K562 (cell line): Measurements from ENCODE around the gene ZNF322. TPM values are rescaled to one million over a fixed set of nuclear protein-coding genes. Genes with fewer than 3 reads are reported as not detected.

ENCODE experiments used
- CBFA2T3 ChIP-seq: fragments of 450-650 bp; IDR thresholded peaks from 2 replicates; pipeline ENCODE4 v1.6.1; 2017
- CBX1 ChIP-seq: sonication (generic); IDR thresholded peaks from 2 replicates; pipeline ENCODE4 v1.6.1; 2016; ENCODE audit warnings: antibody characterized with exemption, low read depth, mild to moderate bottlenecking
- COPS2 ChIP-seq: fragments of 450-650 bp; conservative IDR thresholded peaks from 2 replicates; pipeline ENCODE4 v1.6.1; 2016; ENCODE audit warnings: mild to moderate bottlenecking, moderate library complexity
- CREM ChIP-seq: IDR thresholded peaks from 2 replicates; pipeline ENCODE4 v1.6.1; 2014; ENCODE audit warnings: antibody characterized with exemption, low read depth
- CTBP1 ChIP-seq: fragments of 450-650 bp; IDR thresholded peaks from 2 replicates; pipeline ENCODE4 v1.6.1; 2016; ENCODE audit warnings: borderline replicate concordance
- ELF2 ChIP-seq: fragments of 250-450 bp; sonication (Bioruptor Pico); IDR thresholded peaks from 2 replicates; pipeline ENCODE4 v1.5.0; 2021; ENCODE audit warnings: mild to moderate bottlenecking
- FOXM1 ChIP-seq, 2 experiments: fragments of 450-650 bp in 1 of 2; sonication (generic) in 1 of 2; formaldehyde crosslinking in 1 of 2; IDR thresholded peaks; 2 replicates each; pipeline versions ENCODE4 v1.6.1 to v1.9.0; 2017 to 2022; ENCODE audit warnings: low read depth in 2 of 2, mild to moderate bottlenecking in 2 of 2, missing genetic modification reagents in 1 of 2, moderate library complexity in 1 of 2
- HCFC1 ChIP-seq: IDR thresholded peaks from 2 replicates; pipeline ENCODE4 v1.6.1; 2012; ENCODE audit warnings: low read depth, low read length, improper control_type of control experiment
- MYC ChIP-seq, 2 experiments: fragments of 250-450 bp in 1 of 2; sonication (Bioruptor Pico) in 1 of 2; IDR thresholded peaks; 2 replicates each; pipeline versions ENCODE4 v1.5.1 to v1.6.1; 2012 to 2021; ENCODE audit warnings: low read depth in 2 of 2, borderline replicate concordance in 1 of 2, improper control_type of control experiment in 1 of 2, low read length in 1 of 2, mild to moderate bottlenecking in 1 of 2, moderate library complexity in 1 of 2
- SIN3A ChIP-seq, 2 experiments: fragments of 150-350 bp in 1 of 2; IDR thresholded peaks; 2 replicates each; pipeline ENCODE4 v1.6.1; 2011 to 2016; ENCODE audit warnings: borderline replicate concordance in 2 of 2, low read depth in 2 of 2, low read length in 2 of 2, mild to moderate bottlenecking in 2 of 2, moderate library complexity in 2 of 2; ENCODE audit not compliant: control insufficient read depth in 1 of 2
- polyA plus RNA-seq, 8 experiments: library from polyadenylated mRNA; depleted of rRNA in 4 of 8; stranded (reverse) in 5 of 8; unstranded in 3 of 8; fragments of >200 nt; fragmentation: Nextera tagmentation in 2 of 8; fragmentation: Illumina TruSeq in 1 of 8; extraction: Ambion mirVana in 2 of 8; extraction: Trizol in 1 of 8; gene quantifications; 2 replicates each; pipeline versions ENCODE4 v1.2.1 to v1.2.3, GENCODE V29; 2011 to 2014; ENCODE audit warnings: inconsistent platforms in 1 of 8, missing spikeins in 1 of 8
- total RNA-seq, 7 experiments: library from RNA; depleted of rRNA in 6 of 7; stranded (reverse); fragments of >200 nt in 6 of 7; fragmentation: Illumina TruSeq in 2 of 7; extraction: Trizol in 2 of 7; gene quantifications; 2 replicates each; pipeline versions ENCODE4 v1.2.1 to v1.2.3, GENCODE V29; 2011 to 2021; ENCODE audit warnings: low replicate concordance in 1 of 7
- TF ChIP-seq, protein P1 (sequence below): fragments of 450-650 bp; IDR thresholded peaks from 2 replicates; pipeline ENCODE4 v1.6.1; 2016; ENCODE audit warnings: antibody characterized with exemption
- TF ChIP-seq, protein P2 (sequence below): fragments of 250-450 bp; sonication (Bioruptor Pico); IDR thresholded peaks from 2 replicates; pipeline ENCODE4 v1.5.0; 2021; ENCODE audit warnings: mild to moderate bottlenecking, borderline replicate concordance
- TF ChIP-seq, protein P3 (sequence below): sonication (generic); formaldehyde crosslinking; IDR thresholded peaks from 2 replicates; pipeline ENCODE4 v1.8.0; 2023; ENCODE audit warnings: mild to moderate bottlenecking, missing genetic modification reagents
- TF ChIP-seq, protein P4 (sequence below): sonication (generic); formaldehyde crosslinking; IDR thresholded peaks from 2 replicates; pipeline ENCODE4 v1.5.0; 2020; ENCODE audit warnings: missing genetic modification reagents
- TF ChIP-seq, protein P5 (sequence below), 2 experiments: fragments of 450-650 bp in 1 of 2; sonication (generic) in 1 of 2; formaldehyde crosslinking; conservative IDR thresholded peaks; 2 replicates each; pipeline versions ENCODE4 v1.4.0 to v1.8.1; 2020 to 2022; ENCODE audit warnings: mild to moderate bottlenecking in 1 of 2, missing genetic modification reagents in 1 of 2
- TF ChIP-seq, protein P6 (sequence below): sonication (generic); formaldehyde crosslinking; IDR thresholded peaks from 2 replicates; pipeline ENCODE4 v1.8.0; 2022; ENCODE audit warnings: missing genetic modification reagents, mild to moderate bottlenecking, moderate library complexity, borderline replicate concordance

The ZNF322 gene
- total and polyA plus RNA-seq, 9 of the 15 experiments (the other 6 are each of a cell fraction or from before 2014, with no cell fraction given), result 4.7 to 31.2 (median 18.7) TPM

DNA sequence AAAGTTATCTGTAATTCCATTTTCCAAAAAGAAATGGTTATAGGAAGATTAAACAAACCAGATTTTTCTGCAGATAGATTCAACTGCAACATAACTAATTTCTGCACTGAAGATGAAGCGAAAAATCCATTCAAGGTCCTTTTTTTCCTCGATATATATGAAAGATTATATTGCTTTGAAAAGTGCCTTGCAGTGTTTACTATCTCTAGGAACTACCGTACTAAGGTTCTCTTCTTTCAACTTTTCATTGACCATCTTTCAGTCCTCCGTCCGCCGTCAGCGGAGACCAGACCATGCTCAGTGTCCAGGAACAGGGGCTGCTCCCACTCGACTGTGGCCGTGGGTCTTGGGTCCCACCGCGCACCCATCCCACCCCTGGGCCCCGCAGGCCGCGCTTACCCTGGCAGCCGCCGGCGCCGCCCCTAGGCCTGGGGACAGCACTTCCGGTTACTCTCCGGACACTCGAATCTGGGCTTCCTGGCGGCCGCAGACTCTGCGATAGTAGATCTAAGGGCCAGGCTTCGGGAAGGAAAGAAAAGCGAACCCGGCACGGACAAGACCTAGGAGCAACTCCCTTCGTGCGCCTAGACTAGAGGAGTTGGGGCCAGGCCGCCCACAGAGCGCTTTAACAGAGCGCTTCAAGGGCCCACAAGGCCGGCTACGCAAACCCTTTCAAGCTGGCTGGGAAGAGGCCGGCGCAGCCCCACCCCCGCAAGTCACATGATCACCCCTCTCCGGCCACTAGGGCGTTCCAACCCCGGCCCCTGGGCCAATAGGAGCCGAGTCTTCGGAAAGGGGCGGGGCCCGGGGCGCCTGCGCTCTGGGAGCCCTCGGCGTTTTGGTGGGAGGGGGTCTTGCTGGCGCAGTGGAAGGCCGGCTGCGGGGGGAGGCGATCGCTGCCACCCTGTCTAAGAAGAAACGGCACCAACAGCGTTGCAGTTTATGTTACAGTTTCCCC lies at the start of gene ZNF322 (continued):
- TF ChIP-seq, protein P1, sequence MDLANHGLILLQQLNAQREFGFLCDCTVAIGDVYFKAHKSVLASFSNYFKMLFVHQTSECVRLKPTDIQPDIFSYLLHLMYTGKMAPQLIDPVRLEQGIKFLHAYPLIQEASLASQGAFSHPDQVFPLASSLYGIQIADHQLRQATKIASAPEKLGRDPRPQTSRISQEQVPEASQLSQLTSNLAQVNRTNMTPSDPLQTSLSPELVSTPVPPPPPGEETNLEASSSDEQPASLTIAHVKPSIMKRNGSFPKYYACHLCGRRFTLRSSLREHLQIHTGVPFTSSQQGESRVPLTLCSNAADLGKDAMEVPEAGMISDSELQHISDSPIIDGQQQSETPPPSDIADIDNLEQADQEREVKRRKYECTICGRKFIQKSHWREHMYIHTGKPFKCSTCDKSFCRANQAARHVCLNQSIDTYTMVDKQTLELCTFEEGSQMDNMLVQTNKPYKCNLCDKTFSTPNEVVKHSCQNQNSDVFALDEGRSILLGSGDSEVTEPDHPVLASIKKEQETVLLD, result 0 out of 2 replicates have a peak, but pooled peaks have one; percentile 34
- TF ChIP-seq CBX1, result peak; percentile 92
- TF ChIP-seq COPS2, result no peak
- peak; percentile 33; the same call in 1 of the 2 replicates for TF ChIP-seq HCFC1
- peak; percentile 66; the same call in 1 of the 2 replicates for TF ChIP-seq ELF2 (CRISPR knock-in tag)
- TF ChIP-seq CREM, result peak; percentile 33; the same call in 1 of the 2 replicates
- TF ChIP-seq CTBP1, result peak; percentile 46; the same call in 1 of the 2 replicates
- TF ChIP-seq, protein P2, sequence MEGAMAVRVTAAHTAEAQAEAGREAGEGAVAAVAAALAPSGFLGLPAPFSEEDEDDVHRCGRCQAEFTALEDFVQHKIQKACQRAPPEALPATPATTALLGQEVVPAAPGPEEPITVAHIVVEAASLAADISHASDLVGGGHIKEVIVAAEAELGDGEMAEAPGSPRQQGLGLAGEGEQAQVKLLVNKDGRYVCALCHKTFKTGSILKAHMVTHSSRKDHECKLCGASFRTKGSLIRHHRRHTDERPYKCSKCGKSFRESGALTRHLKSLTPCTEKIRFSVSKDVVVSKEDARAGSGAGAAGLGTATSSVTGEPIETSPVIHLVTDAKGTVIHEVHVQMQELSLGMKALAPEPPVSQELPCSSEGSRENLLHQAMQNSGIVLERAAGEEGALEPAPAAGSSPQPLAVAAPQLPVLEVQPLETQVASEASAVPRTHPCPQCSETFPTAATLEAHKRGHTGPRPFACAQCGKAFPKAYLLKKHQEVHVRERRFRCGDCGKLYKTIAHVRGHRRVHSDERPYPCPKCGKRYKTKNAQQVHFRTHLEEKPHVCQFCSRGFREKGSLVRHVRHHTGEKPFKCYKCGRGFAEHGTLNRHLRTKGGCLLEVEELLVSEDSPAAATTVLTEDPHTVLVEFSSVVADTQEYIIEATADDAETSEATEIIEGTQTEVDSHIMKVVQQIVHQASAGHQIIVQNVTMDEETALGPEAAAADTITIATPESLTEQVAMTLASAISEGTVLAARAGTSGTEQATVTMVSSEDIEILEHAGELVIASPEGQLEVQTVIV (CRISPR knock-in tag), result no peak
- TF ChIP-seq, protein P3, sequence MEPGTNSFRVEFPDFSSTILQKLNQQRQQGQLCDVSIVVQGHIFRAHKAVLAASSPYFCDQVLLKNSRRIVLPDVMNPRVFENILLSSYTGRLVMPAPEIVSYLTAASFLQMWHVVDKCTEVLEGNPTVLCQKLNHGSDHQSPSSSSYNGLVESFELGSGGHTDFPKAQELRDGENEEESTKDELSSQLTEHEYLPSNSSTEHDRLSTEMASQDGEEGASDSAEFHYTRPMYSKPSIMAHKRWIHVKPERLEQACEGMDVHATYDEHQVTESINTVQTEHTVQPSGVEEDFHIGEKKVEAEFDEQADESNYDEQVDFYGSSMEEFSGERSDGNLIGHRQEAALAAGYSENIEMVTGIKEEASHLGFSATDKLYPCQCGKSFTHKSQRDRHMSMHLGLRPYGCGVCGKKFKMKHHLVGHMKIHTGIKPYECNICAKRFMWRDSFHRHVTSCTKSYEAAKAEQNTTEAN, result no peak
- TF ChIP-seq, protein P4, sequence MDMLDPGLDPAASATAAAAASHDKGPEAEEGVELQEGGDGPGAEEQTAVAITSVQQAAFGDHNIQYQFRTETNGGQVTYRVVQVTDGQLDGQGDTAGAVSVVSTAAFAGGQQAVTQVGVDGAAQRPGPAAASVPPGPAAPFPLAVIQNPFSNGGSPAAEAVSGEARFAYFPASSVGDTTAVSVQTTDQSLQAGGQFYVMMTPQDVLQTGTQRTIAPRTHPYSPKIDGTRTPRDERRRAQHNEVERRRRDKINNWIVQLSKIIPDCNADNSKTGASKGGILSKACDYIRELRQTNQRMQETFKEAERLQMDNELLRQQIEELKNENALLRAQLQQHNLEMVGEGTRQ (CRISPR knock-in tag), result peak; percentile 91
- TF ChIP-seq FOXM1 (IDR thresholded peaks at IDR 0.05; ENCODE audit: low read depth), result no peak
- 0 out of 2 replicates have a peak, but pooled peaks have one; percentile 43 for TF ChIP-seq FOXM1 (CRISPR knock-in tag; IDR thresholded peaks at IDR 0.05; ENCODE audit: low read depth)
- TF ChIP-seq, protein P5, sequence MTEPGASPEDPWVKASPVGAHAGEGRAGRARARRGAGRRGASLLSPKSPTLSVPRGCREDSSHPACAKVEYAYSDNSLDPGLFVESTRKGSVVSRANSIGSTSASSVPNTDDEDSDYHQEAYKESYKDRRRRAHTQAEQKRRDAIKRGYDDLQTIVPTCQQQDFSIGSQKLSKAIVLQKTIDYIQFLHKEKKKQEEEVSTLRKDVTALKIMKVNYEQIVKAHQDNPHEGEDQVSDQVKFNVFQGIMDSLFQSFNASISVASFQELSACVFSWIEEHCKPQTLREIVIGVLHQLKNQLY (CRISPR knock-in tag; conservative IDR thresholded peaks at IDR 0.05), result 0 out of 4 replicates have a peak, but pooled peaks of 1 of the 2 experiments have one; percentile 41
- TF ChIP-seq SIN3A (IDR thresholded peaks at IDR 0.05; ENCODE audit: borderline replicate concordance in 2 of 2, control insufficient read depth in 1 of 2, low read depth in 2 of 2, low read length in 2 of 2), result peak; percentile 57 to 69; a peak in 2 of 4 replicates
- TF ChIP-seq MYC (IDR thresholded peaks at IDR 0.05; ENCODE audit: low read depth, low read length), result peak; percentile 62
- no peak for TF ChIP-seq MYC (CRISPR knock-in tag; IDR thresholded peaks at IDR 0.05; ENCODE audit: borderline replicate concordance, low read depth)
- TF ChIP-seq, protein P6, sequence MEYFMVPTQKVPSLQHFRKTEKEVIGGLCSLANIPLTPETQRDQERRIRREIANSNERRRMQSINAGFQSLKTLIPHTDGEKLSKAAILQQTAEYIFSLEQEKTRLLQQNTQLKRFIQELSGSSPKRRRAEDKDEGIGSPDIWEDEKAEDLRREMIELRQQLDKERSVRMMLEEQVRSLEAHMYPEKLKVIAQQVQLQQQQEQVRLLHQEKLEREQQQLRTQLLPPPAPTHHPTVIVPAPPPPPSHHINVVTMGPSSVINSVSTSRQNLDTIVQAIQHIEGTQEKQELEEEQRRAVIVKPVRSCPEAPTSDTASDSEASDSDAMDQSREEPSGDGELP (CRISPR knock-in tag), result peak; percentile 76; the same call in 1 of the 2 replicates
- 0 out of 2 replicates have a peak, but pooled peaks have one; percentile 9 for TF ChIP-seq CBFA2T3
